Activated gamma-delta T cell (primary cell): ENCODE results near the gene NTM.

Experiments
- DNase-seq: peaks from one replicate; lab custom pipeline; 2025; lab: John Stamatoyannopoulos, UW

The NTM gene

GRCh38 chr11:132072044-132072857 is 701.8 kb downstream of the NTM start:
- no peak for DNase-seq

GRCh38 chr11:132072858-132073211 is 702.4 kb downstream of the NTM start:
- no peak for DNase-seq

- no peak for DNase-seq
Measured at GRCh38 chr11:132073787-132074186, 703.4 kb downstream of the NTM start.

GRCh38 chr11:132075447-132075846 is 705.0 kb downstream of the NTM start:
- no peak for DNase-seq

GRCh38 chr11:132077416-132077815 is 707.0 kb downstream of the NTM start:
- no peak for DNase-seq

GRCh38 chr11:132078264-132079076 is 708.1 kb downstream of the NTM start:
- DNase-seq: no peak

GRCh38 chr11:132080127-132080526 is 709.7 kb downstream of the NTM start:
- DNase-seq: no peak

GRCh38 chr11:132082566-132082965 is 712.2 kb downstream of the NTM start:
- no peak for DNase-seq

- no peak for DNase-seq
Measured at GRCh38 chr11:132084433-132084832, 714.0 kb downstream of the NTM start.

GRCh38 chr11:132087148-132087547 is 716.7 kb downstream of the NTM start:
- DNase-seq: no peak

GRCh38 chr11:132088551-132088950 is 718.1 kb downstream of the NTM start:
- DNase-seq: no peak

- no peak for DNase-seq
Measured at GRCh38 chr11:132093536-132094259, 723.3 kb downstream of the NTM start.

GRCh38 chr11:132094598-132094997 is 724.2 kb downstream of the NTM start:
- no peak for DNase-seq

GRCh38 chr11:132095230-132096131 is 725.1 kb downstream of the NTM start:
- no peak for DNase-seq

- no peak for DNase-seq
Measured at GRCh38 chr11:132096132-132096825, 725.9 kb downstream of the NTM start.

GRCh38 chr11:132099692-132100091 is 729.3 kb downstream of the NTM start:
- no peak for DNase-seq

GRCh38 chr11:132100583-132100982 is 730.2 kb downstream of the NTM start:
- no peak for DNase-seq

- DNase-seq: no peak
Measured at GRCh38 chr11:132101881-132102280, 731.5 kb downstream of the NTM start.

- no peak for DNase-seq
Measured at GRCh38 chr11:132103021-132103420, 732.6 kb downstream of the NTM start.

- DNase-seq: no peak
Measured at GRCh38 chr11:132106096-132106982, 735.9 kb downstream of the NTM start.
